ENCODE results near the gene KCTD1. TPM values are rescaled to one million over a fixed set of nuclear protein-coding genes. Genes with fewer than 3 reads are reported as not detected.

The KCTD1 gene
- total RNA-seq, 1 donor from 2014 or later = 31.8 TPM

- peaks cover 28% of the 10 kb centered on the region for H3K79me2 ChIP-seq (ENCODE audit: insufficient read depth, low read length)
- no peak for FAIRE-seq
- peaks cover 38% of the 10 kb centered on the region for H4K20me1 ChIP-seq (ENCODE audit: insufficient read depth, low read length)
- Mint-ChIP-seq H3K27me3 (ENCODE audit: low read depth, unreplicated experiment) (no peaks in the 10 kb centered on the region), H3K9me3 (ENCODE audit: unreplicated experiment) (no peaks in the 10 kb centered on the region), H3K36me3 (ENCODE audit: low read depth, unreplicated experiment) (no peaks in the 10 kb centered on the region), H3K4me3 (ENCODE audit: unreplicated experiment) (no peak overlapping the region), H3K27ac (ENCODE audit: unreplicated experiment) (no peak overlapping the region), H3K4me1 (ENCODE audit: low read depth, unreplicated experiment) (peaks cover 30% of the 10 kb centered on the region)
- no peak overlapping the region for H3K27ac ChIP-seq (ENCODE audit: low read depth, low read length)
- no peaks in the 10 kb centered on the region for H3K4me1 ChIP-seq (ENCODE audit: insufficient read depth, low read length)
- H3K4me3 ChIP-seq (ENCODE audit: insufficient read depth, low read depth, low read length) = no peak overlapping the region
- peak; percentile 44 for DNase-seq (ENCODE audit: low read depth)
- no peaks in the 10 kb centered on the region for H3K9me3 ChIP-seq (ENCODE audit: insufficient read depth, low read depth, low read length)
- H3K4me2 ChIP-seq (ENCODE audit: low read length) = no peak overlapping the region
- H3K27me3 ChIP-seq (ENCODE audit: insufficient read depth, low read length) = no peaks in the 10 kb centered on the region
- no peak overlapping the region for H3K9ac ChIP-seq (ENCODE audit: low read length)
- H3K36me3 ChIP-seq (ENCODE audit: insufficient read depth, low read length) = no peaks in the 10 kb centered on the region
- no peak overlapping the region for H2AFZ ChIP-seq (ENCODE audit: low read depth, low read length)
- no peak for TF ChIP-seq EZH2 (IDR thresholded peaks at IDR 0.05; ENCODE audit: insufficient read depth, low read length)
- TF ChIP-seq, protein P1, sequence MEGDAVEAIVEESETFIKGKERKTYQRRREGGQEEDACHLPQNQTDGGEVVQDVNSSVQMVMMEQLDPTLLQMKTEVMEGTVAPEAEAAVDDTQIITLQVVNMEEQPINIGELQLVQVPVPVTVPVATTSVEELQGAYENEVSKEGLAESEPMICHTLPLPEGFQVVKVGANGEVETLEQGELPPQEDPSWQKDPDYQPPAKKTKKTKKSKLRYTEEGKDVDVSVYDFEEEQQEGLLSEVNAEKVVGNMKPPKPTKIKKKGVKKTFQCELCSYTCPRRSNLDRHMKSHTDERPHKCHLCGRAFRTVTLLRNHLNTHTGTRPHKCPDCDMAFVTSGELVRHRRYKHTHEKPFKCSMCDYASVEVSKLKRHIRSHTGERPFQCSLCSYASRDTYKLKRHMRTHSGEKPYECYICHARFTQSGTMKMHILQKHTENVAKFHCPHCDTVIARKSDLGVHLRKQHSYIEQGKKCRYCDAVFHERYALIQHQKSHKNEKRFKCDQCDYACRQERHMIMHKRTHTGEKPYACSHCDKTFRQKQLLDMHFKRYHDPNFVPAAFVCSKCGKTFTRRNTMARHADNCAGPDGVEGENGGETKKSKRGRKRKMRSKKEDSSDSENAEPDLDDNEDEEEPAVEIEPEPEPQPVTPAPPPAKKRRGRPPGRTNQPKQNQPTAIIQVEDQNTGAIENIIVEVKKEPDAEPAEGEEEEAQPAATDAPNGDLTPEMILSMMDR (IDR thresholded peaks at IDR 0.05; ENCODE audit: insufficient read depth, low read depth, low read length) = no peak
Measured at GRCh38 chr18:26536032-26536431, 12.3 kb downstream of the KCTD1 start.

- H3K4me1 Mint-ChIP-seq (ENCODE audit: low read depth, unreplicated experiment) = peaks cover 27% of the 10 kb centered on the region
- Histone ChIP-seq H3K36me3 (ENCODE audit: insufficient read depth, low read length) (no peaks in the 10 kb centered on the region), H3K27me3 (ENCODE audit: insufficient read depth, low read length) (no peaks in the 10 kb centered on the region), H3K4me3 (ENCODE audit: insufficient read depth, low read depth, low read length) (no peak overlapping the region), H3K4me2 (ENCODE audit: low read length) (no peak overlapping the region), H3K27ac (ENCODE audit: low read depth, low read length) (no peak overlapping the region), H4K20me1 (ENCODE audit: insufficient read depth, low read length) (peaks cover 34% of the 10 kb centered on the region), H2AFZ (ENCODE audit: low read depth, low read length) (no peak overlapping the region), H3K9ac (ENCODE audit: low read length) (no peak overlapping the region), H3K4me1 (ENCODE audit: insufficient read depth, low read length) (no peaks in the 10 kb centered on the region), H3K79me2 (ENCODE audit: insufficient read depth, low read length) (peaks cover 26% of the 10 kb centered on the region), H3K9me3 (ENCODE audit: insufficient read depth, low read depth, low read length) (no peaks in the 10 kb centered on the region)
- no peak overlapping the region for H3K27ac Mint-ChIP-seq (ENCODE audit: unreplicated experiment)
- no peak overlapping the region for H3K4me3 Mint-ChIP-seq (ENCODE audit: unreplicated experiment)
- FAIRE-seq (no peak), DNase-seq (ENCODE audit: low read depth) (no peak)
- H3K27me3 Mint-ChIP-seq (ENCODE audit: low read depth, unreplicated experiment) = no peaks in the 10 kb centered on the region
- no peaks in the 10 kb centered on the region for H3K9me3 Mint-ChIP-seq (ENCODE audit: unreplicated experiment)
- TF ChIP-seq, protein P1 (IDR thresholded peaks at IDR 0.05; ENCODE audit: insufficient read depth, low read depth, low read length) = no peak
- no peak for TF ChIP-seq EZH2 (IDR thresholded peaks at IDR 0.05; ENCODE audit: insufficient read depth, low read length)
- no peaks in the 10 kb centered on the region for H3K36me3 Mint-ChIP-seq (ENCODE audit: low read depth, unreplicated experiment)
Measured at GRCh38 chr18:26535630-26536029, 12.7 kb downstream of the KCTD1 start.

DNA sequence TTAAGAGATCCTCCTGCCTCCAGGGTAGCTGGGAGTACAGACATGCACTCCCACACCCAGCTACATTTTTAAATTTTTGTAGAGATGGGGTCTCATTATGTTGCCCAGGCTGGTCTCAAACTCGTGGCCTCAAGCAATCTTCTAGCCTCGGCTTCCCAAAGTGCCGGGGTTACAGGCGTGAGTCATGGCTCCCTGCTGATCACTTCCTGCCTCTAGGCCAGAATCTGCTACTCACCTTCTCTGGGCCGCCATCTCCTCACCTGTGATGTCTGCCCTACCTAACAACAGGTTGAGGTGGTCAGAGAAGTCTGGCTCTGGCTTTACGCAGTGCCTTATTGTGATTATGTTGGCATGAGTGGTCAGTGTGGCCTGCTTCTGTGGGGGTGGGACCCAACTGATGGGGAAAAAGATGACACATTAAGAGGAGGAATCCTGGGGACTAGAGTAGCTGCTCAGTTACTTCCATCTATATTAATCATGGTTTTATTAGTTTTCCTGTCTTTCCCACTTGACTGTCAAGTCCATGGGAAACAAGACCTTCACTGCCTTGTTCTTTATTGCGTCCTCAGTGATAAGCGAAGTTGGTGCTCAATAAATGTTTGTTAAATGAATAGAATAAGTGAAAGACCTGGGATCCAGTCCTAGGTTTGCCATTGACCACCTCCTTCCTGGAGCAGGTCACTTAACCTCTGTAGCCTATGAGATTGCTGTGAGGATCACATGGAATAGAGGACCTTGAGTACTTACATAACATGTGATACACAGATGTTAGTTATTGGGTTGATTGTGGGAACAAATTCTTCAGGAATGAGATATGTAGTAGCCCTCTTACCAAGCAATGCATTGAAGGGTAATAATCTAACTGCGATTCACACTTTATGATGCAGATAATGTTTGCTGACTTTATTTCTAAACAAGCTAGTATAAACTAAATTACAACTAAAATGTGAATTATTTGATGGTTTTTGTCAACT lies 15.7 kb downstream of the KCTD1 start:
- Histone ChIP-seq H2AFZ (ENCODE audit: low read depth, low read length) (no peak overlapping the region), H3K36me3 (ENCODE audit: insufficient read depth, low read length) (no peaks in the 10 kb centered on the region), H3K9me3 (ENCODE audit: insufficient read depth, low read depth, low read length) (no peaks in the 10 kb centered on the region), H3K4me1 (ENCODE audit: insufficient read depth, low read length) (no peaks in the 10 kb centered on the region), H3K79me2 (ENCODE audit: insufficient read depth, low read length) (peaks cover 23% of the 10 kb centered on the region), H3K27me3 (ENCODE audit: insufficient read depth, low read length) (no peaks in the 10 kb centered on the region), H3K27ac (ENCODE audit: low read depth, low read length) (no peak overlapping the region), H3K4me3 (ENCODE audit: insufficient read depth, low read depth, low read length) (no peak overlapping the region), H3K4me2 (ENCODE audit: low read length) (no peak overlapping the region), H3K9ac (ENCODE audit: low read length) (no peak overlapping the region), H4K20me1 (ENCODE audit: insufficient read depth, low read length) (peaks cover 18% of the 10 kb centered on the region)
- no peak for TF ChIP-seq EZH2 (IDR thresholded peaks at IDR 0.05; ENCODE audit: insufficient read depth, low read length)
- TF ChIP-seq, protein P1 (IDR thresholded peaks at IDR 0.05; ENCODE audit: insufficient read depth, low read depth, low read length) = no peak
- H3K27ac Mint-ChIP-seq (ENCODE audit: unreplicated experiment) = no peak overlapping the region
- H3K36me3 Mint-ChIP-seq (ENCODE audit: low read depth, unreplicated experiment) = no peaks in the 10 kb centered on the region
- no peaks in the 10 kb centered on the region for H3K9me3 Mint-ChIP-seq (ENCODE audit: unreplicated experiment)
- peaks cover 25% of the 10 kb centered on the region for H3K4me1 Mint-ChIP-seq (ENCODE audit: low read depth, unreplicated experiment)
- FAIRE-seq (no peak), DNase-seq (ENCODE audit: low read depth) (no peak)
- no peaks in the 10 kb centered on the region for H3K27me3 Mint-ChIP-seq (ENCODE audit: low read depth, unreplicated experiment)
- H3K4me3 Mint-ChIP-seq (ENCODE audit: unreplicated experiment) = no peak overlapping the region

All from astrocyte (in vitro differentiated cells and primary cell).